GM10248 (cell line): ENCODE measurements around the gene NNT.

Experiments
- CTCF ChIA-PET: fragments of 300-600 bp; sonication (Branson Sonifier 250); formaldehyde crosslinking; extraction: SDS; loops from one replicate; lab custom pipeline; 2021; ENCODE audit warnings: antibody characterized with exemption; lab: Yijun Ruan, JAX
- POLR2A ChIA-PET: fragments of 350-650 bp; sonication (Branson Sonifier 250); formaldehyde crosslinking; extraction: SDS; loops from one replicate; lab custom pipeline; 2020; ENCODE audit warnings: antibody characterized with exemption; lab: Yijun Ruan, JAX
- DNase-seq: peaks from one replicate; pipeline ENCODE4 v3.0.0; 2012; ENCODE audit errors: extremely low spot score
- CTCF ChIP-seq: IDR thresholded peaks from 2 replicates; pipeline ENCODE4 v1.5.1; 2012; ENCODE audit warnings: mild to moderate bottlenecking, low read depth; ENCODE audit errors: extremely low read depth, missing control alignments, control extremely low read depth

The NNT gene

GRCh38 chr5:43675357-43675756, 72.4 kb downstream of the NNT start:
- TF ChIP-seq CTCF, result no peak
- ChIA-PET POLR2A (no interaction called here), CTCF (interaction anchor here (1.2 to 1.4 kb wide), 2 partner anchors 27 to 44 kb away, joined by 3 to 4 read pairs; no protein-coding TSS in a partner anchor)
- DNase-seq, result no peak

GRCh38 chr5:43676083-43676840, 73.3 kb downstream of the NNT start:
- ChIA-PET CTCF (interaction anchor here (1.2 kb wide), 1 partner anchor 26 kb away, joined by 3 read pairs; no protein-coding TSS in a partner anchor), POLR2A (no interaction called here)
- no peak for DNase-seq
- no peak for TF ChIP-seq CTCF

GRCh38 chr5:43677253-43677652, 74.3 kb downstream of the NNT start:
- CTCF ChIA-PET, result no interaction called here
- no peak for TF ChIP-seq CTCF
- POLR2A ChIA-PET, result no interaction called here
- DNase-seq, result no peak

- CTCF ChIA-PET, result no interaction called here
- no peak for DNase-seq
- POLR2A ChIA-PET, result no interaction called here
- TF ChIP-seq CTCF, result no peak
Measured at GRCh38 chr5:43679214-43679613, 76.2 kb downstream of the NNT start.

- DNase-seq, result no peak
- TF ChIP-seq CTCF, result no peak
- ChIA-PET POLR2A (no interaction called here), CTCF (interaction anchor here (0.8 to 2.6 kb wide), 2 partner anchors 20 to 49 kb away, joined by 3 to 8 read pairs; no protein-coding TSS in a partner anchor)
Measured at GRCh38 chr5:43680286-43680685, 77.3 kb downstream of the NNT start.

- POLR2A ChIA-PET, result no interaction called here
- DNase-seq, result no peak
- CTCF ChIA-PET, result interaction anchor here (1.2 kb wide), 1 partner anchor 12 kb away, joined by 3 read pairs; no protein-coding TSS in a partner anchor
- no peak for TF ChIP-seq CTCF
Measured at GRCh38 chr5:43683884-43684471, 81.0 kb downstream of the NNT start.
